Stimulated activated CD8-positive, alpha-beta memory T cell treated with anti-CD3 and anti-CD28 coated beads, Interleukin-15, amount 100 ng/mL, for 24 hours (primary cell): Measurements from ENCODE around the gene ARHGAP10.
"Not testable (repeated sequence)": the region's sequence is repeated elsewhere in the genome, so short reads cannot be mapped to it uniquely, and the experiment has no call there.

ENCODE experiments used
- DNase-seq: peaks from one replicate; pipeline ENCODE4 v3.0.0-alpha.2; 2020; ENCODE audit warnings: low read depth

ARHGAP10 gene

GRCh38 chr4:147991543-147992283 is 259.8 kb downstream of the ARHGAP10 start:
- DNase-seq = no peak

- no peak for DNase-seq
Measured at GRCh38 chr4:147994076-147994475, 262.2 kb downstream of the ARHGAP10 start.

- DNase-seq = no peak
Measured at GRCh38 chr4:147994491-147995385, 262.9 kb downstream of the ARHGAP10 start.

DNA sequence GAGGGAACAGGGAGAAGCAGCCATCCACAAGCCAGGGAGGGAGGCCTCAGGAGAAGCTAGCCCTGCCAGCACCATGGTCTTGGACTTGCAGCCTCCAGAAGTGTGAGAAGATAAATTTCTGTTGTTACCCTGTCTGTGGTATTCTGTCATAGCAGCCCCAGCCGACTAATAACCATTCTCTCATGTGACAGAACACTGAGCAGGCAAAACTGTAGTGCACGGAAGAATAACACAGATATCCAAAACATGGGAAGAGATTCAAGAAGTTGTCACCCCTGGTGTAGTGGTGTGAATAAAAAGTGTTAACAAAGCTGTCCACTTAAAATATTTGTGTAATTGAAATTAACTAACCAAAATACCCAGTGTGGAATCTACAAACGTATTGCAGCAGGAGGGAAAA is 265.0 kb downstream of the ARHGAP10 start:
- DNase-seq = no peak

- DNase-seq = not testable (repeated sequence)
Measured at GRCh38 chr4:148000038-148000437, 268.1 kb downstream of the ARHGAP10 start.

- no peak for DNase-seq
Measured at GRCh38 chr4:148004228-148004857, 272.5 kb downstream of the ARHGAP10 start.

DNA sequence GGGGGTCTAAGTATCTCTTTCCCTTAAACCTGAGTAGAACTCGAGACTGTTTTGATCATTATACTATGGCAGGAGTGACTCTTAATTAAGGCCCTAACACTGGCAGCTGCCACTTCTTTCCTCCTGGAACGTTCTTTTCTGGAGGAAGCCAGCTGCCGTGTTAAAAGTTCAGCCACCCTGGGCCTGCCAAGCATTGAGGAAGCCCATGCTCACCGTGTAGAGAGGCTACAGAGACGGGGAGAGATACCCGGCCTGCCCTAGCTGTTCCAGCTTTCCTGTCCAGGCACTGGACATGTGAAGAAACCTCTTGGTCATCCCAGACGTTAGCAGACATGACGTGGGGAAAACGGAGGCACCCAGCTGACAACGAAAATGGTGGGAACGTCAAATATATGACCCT is 274.1 kb downstream of the ARHGAP10 start:
- no peak for DNase-seq

DNA sequence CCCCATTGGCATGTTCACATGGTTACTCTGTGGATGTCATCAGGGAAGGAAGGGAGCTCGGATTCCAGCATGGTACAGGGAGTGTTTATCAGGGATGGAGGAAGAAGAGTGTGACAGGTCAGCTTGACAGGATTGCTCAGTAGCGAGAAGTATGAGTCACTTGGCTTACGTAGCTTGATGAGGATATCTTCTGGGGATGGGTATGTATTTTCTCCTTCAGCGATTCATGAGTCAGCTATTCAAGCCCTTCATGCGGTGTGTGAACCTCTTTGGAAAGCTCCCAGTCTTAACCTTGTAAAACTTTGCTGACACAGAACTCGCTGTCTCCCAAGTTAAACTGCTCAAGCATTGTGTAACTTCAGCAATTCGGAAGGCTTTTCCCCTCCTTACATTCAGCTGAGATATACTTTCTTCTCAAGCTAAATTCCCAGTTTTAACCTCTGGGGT is 275.4 kb downstream of the ARHGAP10 start:
- DNase-seq = no peak

- DNase-seq = no peak
Measured at GRCh38 chr4:148007792-148008191, 275.9 kb downstream of the ARHGAP10 start.

DNA sequence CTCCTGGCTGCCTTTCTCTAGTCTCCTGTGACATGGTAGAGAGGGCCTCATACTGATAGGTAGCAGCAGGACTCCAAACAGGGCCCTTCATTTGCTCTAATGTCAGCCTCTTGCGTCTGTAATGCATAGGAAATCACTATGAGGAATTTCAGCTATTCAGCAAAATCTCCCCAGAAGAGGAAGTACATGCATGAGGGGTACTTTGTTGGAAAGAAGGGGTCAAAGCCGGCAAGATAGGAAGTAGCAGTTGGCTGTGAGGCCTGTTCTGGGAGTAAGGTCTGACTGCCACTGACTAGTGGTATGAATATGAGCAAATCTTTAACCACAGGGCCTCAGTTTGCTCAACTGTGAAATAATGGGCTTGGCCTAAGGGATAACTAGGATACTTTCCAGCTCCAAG is 283.2 kb downstream of the ARHGAP10 start:
- no peak for DNase-seq

DNA sequence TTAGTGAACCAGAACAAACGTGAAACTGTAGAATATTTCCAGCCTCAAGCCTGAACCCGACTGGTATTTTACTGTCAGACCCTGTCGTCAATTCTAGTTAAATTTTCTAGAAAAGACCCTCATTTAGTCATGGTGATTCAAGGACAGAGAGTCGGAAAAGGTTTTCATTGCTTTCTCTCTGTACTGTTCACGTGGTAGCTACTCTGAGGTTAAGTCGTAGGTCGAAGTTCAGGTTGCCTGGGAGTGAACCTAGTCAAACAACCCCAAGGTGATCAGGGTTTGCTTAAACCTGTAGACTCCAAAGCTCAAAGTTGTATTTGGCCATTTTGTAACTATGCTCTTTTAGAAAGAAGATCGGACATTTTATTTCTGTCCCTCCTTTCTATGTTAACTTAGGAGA is 283.6 kb downstream of the ARHGAP10 start:
- no peak for DNase-seq

DNA sequence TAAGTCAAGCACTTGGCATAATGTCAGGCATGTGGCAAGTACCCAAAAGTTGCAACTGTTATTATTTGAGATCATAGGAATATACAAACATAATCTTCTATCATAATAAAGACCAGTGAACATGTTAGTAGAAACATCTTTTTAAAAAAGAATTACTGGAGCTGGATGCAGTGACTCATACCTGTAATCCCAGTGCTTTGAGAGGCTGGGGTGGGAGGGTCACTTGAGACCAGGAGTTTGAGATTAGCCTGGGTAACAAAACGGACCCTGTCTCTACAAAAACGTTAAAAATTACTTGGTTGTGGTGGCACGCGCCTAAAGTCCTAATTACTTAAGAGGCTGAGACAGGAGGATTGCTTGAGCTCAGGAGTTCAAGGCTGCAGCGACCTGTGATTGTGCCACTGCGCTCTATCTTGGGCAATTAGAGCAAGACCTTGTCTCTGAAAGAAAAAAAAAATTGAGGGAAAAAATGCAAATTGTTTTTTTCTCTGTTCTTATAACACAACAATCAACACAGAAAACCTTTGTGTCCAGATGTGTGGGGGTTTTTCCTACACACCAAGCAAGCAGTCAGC is 284.3 kb downstream of the ARHGAP10 start:
- no peak for DNase-seq

DNA sequence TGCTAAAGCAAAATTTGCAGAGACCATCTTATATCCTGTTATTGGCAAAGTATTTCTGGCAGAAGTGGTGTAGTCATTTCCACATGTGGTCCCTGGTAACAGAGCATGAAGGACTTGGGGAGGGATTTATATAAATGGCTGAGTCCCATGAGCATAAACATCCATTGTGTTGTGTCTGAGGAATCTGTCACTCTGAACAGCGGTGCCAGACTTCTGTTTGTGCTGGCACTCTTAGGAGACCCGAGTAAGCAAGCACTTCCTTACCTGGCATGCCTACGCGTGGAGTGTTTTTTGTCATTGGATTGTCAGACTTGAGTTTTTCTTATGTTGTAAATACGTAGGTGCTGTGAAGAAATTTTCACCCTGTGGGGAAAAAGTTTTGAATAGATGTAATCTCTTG is 285.9 kb downstream of the ARHGAP10 start:
- DNase-seq = no peak

- DNase-seq = no peak
Measured at GRCh38 chr4:148021686-148022085, 289.8 kb downstream of the ARHGAP10 start.

GRCh38 chr4:148022975-148023374 is 291.1 kb downstream of the ARHGAP10 start:
- DNase-seq = no peak

DNA sequence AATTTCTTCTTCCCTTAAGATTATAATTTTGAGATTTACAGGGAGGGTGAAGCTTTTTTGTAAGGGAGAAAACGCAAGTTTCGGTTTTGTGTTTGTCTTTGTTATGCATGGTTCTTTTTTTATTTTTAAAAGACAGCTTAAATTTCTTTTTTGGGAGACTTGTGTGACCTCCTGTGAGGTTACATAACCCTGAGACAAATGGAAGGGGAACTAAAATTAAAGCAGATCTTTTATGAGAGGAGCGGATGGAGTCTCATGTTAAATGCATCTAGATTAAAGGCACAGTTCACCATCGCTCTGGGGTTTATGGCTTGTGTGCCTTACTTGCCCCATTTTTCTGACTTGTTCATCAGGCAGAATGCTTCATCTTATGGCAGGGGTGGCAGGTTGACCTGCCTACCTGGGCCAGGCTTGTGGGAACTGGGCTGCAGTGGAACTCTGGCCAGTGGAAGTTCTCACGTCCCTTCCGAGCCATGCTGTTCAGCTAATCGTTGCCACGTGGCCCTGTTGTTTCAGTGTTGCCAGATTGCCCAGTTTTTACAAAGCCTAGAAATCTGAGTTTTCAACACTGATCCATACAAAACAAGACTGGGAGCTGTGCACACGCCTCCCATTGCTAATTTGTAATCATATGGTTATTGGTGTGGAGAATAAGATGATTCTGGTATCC is 291.8 kb downstream of the ARHGAP10 start:
- DNase-seq = no peak

- DNase-seq = no peak
Measured at GRCh38 chr4:148025981-148026380, 294.1 kb downstream of the ARHGAP10 start.

DNA sequence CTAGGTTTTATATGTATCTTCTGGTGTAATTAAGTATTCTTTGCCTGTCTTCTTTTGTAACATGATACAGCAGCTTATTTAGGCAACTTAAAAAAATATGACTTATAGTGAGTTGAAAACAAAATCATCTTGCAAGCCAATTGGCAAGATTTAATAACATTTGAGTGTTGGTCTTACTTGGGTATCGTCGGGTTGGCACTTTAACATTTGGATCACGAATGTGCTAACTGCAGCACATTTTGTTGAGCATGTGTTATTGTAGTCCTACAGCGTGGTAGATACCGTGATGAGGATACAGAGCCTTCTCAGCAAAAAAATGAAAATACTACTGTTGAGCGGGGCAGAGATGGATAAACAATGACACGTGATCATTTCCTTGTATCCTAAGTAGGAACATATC is 295.3 kb downstream of the ARHGAP10 start:
- DNase-seq = no peak

- no peak for DNase-seq
Measured at GRCh38 chr4:148029781-148030180, 297.9 kb downstream of the ARHGAP10 start.

- no peak for DNase-seq
Measured at GRCh38 chr4:148030193-148030873, 298.4 kb downstream of the ARHGAP10 start.

DNA sequence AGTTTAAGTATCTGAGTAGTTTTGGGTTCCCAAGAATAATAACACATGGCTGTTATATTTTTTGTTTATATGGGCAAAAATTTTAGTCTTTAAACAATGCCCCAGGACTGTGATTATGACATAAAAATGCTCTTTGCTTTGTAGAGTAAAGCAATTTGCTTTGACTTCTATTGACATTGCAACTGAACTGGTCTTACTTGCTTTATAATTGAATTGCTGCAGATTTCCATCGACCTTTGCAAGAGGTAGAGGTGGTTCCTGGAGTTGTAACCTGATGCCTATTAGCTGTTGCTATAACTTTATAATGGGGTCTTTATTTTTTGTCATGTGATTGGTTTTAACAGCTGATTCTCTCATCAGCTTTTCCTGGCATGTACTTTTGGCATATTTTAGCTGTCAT is 302.9 kb downstream of the ARHGAP10 start:
- DNase-seq = no peak
